ENCODE measurements around the gene TXLNG. TPM values are rescaled to one million over a fixed set of nuclear protein-coding genes. Genes with fewer than 3 reads are reported as not detected.

TXLNG gene
- total and polyA plus RNA-seq, 9 donors = 14.0 to 27.7 (median 20.2) TPM

DNA sequence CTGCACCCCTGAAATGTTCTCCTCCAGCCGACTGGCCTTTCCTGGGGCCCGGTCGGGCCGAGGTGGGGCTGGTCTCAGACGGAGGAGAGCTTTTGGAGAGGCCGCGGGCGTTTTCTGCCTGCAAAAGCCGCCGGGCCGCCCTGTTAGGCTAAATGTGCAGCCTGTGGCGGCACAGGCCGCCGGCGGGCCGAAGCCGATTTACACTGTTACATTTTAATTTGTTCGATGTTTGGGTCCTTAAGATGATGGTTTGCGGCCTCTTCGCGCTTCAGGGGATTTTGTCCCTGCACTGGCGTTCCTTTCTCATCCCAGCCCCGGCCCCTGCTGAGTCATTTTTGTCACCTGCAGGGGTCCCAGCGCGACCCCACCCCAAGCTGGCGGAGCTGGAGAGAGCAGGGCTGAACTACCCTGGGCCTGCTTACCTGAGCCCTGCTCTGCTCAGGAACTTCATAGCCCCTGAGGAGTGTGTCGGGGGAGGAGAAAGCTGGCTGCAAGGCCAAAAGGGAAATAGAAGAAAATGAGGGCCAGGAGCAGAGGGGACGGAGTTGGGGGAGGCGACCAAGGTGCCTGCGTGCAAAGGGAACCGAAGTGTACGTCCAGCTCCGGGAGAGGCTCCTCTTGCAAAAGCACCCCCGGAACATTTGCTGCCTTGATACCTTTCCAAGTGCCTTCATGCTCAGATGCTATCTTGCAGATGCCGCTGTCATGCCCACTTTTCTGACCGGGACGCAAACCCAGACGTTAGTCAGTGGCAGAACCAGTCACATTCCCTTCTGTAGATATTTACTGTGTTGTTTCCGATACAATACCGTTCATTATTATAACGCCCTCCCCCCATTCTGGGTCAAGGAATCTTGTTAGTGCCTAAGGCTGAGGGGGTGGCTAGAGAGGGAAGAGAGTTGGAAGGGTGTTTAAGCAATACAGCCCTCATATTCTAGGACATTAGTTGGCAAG, 84.9 kb downstream of the TXLNG start:
- 16 to 22% (median 21%) methylated on average over 40 to 41 of the region's 41 CpGs for WGBS, 3 donors
- Histone ChIP-seq H3K27me3 (no peaks in the 10 kb centered on the region), H3K36me3 (no peaks in the 10 kb centered on the region), H3K9me3 (no peaks in the 10 kb centered on the region), H3K27ac (peak overlapping the region; percentile 18 to 71), H3K4me1 (ENCODE audit: insufficient read depth) (peaks cover 8% of the 10 kb centered on the region), H3K4me3 (peak overlapping the region; percentile 60)
- intact Hi-C loops (cut with DNase I) = loop anchor here in 1 of 4 donors (10.0 kb wide), 1 partner anchor 504 kb away; the partner anchor contains the start of gene NHS
- peak in 3 of 5 donors; percentile 22 to 51 (median 26) for DNase-seq
- TF ChIP-seq POLR2A (IDR thresholded peaks at IDR 0.05) = no peak
- TF ChIP-seq, protein P1, sequence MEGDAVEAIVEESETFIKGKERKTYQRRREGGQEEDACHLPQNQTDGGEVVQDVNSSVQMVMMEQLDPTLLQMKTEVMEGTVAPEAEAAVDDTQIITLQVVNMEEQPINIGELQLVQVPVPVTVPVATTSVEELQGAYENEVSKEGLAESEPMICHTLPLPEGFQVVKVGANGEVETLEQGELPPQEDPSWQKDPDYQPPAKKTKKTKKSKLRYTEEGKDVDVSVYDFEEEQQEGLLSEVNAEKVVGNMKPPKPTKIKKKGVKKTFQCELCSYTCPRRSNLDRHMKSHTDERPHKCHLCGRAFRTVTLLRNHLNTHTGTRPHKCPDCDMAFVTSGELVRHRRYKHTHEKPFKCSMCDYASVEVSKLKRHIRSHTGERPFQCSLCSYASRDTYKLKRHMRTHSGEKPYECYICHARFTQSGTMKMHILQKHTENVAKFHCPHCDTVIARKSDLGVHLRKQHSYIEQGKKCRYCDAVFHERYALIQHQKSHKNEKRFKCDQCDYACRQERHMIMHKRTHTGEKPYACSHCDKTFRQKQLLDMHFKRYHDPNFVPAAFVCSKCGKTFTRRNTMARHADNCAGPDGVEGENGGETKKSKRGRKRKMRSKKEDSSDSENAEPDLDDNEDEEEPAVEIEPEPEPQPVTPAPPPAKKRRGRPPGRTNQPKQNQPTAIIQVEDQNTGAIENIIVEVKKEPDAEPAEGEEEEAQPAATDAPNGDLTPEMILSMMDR (IDR thresholded peaks at IDR 0.05) = no peak
- no peak for TF ChIP-seq EP300 (IDR thresholded peaks at IDR 0.05)

DNA sequence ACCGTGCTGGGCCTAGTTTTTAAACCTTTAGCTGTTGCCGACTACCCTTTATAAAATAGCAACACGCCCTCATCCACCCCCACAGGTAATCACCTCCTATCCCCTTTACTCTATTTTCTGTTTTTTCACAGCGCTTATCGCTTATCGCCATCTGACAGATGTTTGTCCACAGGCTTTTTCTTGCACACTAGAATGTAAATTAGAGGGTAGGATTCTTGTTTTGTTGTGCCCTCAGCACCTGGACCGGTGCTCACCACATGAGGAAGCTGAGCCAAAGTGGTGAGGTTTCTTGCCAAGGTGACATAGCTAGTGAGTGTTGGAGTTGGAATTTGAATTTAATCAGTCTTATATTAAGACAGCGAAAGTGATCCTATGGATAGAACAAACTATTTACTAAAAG, 86.8 kb downstream of the TXLNG start:
- H3K4me1 ChIP-seq (ENCODE audit: insufficient read depth) = peaks cover 6% of the 10 kb centered on the region
- no peak overlapping the region for H3K4me3 ChIP-seq
- intact Hi-C loops (cut with DNase I) = loop anchor here in 1 of 4 donors (10.0 kb wide), 1 partner anchor 502 kb away; the partner anchor contains the start of gene NHS
- TF ChIP-seq, protein P1 (IDR thresholded peaks at IDR 0.05) = no peak
- TF ChIP-seq EP300 (IDR thresholded peaks at IDR 0.05) (no peak), POLR2A (IDR thresholded peaks at IDR 0.05) (no peak)
- no peaks in the 10 kb centered on the region for H3K36me3 ChIP-seq
- no peaks in the 10 kb centered on the region for H3K27me3 ChIP-seq
- WGBS, 3 donors = 73 to 84% (median 80%) methylated on average over 8 of the region's 8 CpGs
- no peaks in the 10 kb centered on the region for H3K9me3 ChIP-seq
- no peak for DNase-seq
- H3K27ac ChIP-seq = no peak overlapping the region

DNA sequence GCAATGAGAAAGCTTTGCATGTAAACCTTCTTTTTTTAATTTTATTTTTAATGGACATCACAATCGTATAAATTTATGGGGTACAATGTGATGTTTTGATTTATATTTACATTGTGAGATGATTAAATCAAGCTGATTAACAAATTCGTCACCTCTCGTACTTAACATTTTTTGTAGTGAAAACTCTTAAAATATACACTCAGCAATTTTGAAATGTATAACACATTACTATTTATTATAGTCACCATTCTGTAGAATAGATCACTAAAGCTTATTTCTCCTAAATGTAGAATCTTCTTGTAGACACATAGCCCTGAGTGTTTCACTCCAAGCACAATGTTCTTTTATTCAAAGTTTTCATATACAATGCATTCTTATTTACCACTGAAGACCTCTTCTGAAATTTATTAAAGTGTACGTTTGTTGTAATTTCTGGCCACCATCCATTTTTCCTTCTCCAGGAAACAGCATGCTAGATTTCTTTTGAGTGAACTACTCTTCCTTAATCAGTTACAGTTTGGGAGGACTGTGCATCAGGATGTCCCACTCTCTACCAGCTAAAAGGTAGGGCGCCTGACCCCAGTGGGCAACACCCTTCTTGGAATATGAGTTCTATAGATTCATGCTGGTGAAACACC, 88.3 kb downstream of the TXLNG start:
- 73 to 78% (median 73%) methylated on average over 5 of the region's 5 CpGs for WGBS, 3 donors
- intact Hi-C loops (cut with DNase I) = loop anchor here in 1 of 4 donors (10.0 kb wide), 1 partner anchor 500 kb away; the partner anchor contains the start of gene NHS

DNA sequence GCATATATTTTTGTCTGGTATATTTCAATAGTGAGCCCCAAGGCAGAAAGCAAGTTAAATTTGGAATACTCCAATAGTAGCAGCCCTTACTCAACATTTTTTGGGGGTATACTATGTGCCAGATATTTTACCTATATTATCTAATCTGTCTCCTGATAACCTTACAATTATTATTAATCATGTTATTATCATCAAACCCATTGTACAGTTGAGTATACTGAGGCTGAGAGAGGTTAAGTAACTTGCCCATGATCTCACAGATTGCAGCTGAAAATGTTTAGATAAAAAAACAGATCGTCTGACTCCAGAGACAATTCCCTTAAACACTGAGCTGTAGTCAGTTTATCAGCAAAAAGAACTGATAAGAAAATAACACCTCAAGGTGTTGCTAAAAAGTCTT, 90.4 kb downstream of the TXLNG start:
- 47 to 53% (median 51%) methylated on average over 1 of the region's 1 CpG for whole genome bisulfite sequencing, 3 donors
- intact Hi-C loops (cut with DNase I) = loop anchor here in 1 of 4 donors (10.0 kb wide), 1 partner anchor 498 kb away; the partner anchor contains the start of gene NHS
- H3K27me3 ChIP-seq = no peaks in the 10 kb centered on the region

More for the DNA sequence above, 88.3 kb downstream of the TXLNG start:
- no peak overlapping the region for H3K27ac ChIP-seq
- TF ChIP-seq EP300 (IDR thresholded peaks at IDR 0.05) = no peak
- TF ChIP-seq, protein P1 (IDR thresholded peaks at IDR 0.05) = no peak
- no peak for TF ChIP-seq POLR2A (IDR thresholded peaks at IDR 0.05)
- no peak overlapping the region for H3K4me3 ChIP-seq
- no peak for DNase-seq
- no peaks in the 10 kb centered on the region for H3K27me3 ChIP-seq
- peaks cover 4% of the 10 kb centered on the region for H3K4me1 ChIP-seq (ENCODE audit: insufficient read depth)
- H3K9me3 ChIP-seq = no peaks in the 10 kb centered on the region
- H3K36me3 ChIP-seq = no peaks in the 10 kb centered on the region

More for the DNA sequence above, 90.4 kb downstream of the TXLNG start:
- Histone ChIP-seq H3K4me1 (ENCODE audit: insufficient read depth) (no peaks in the 10 kb centered on the region), H3K36me3 (no peaks in the 10 kb centered on the region), H3K27ac (no peak overlapping the region), H3K9me3 (no peaks in the 10 kb centered on the region), H3K4me3 (no peak overlapping the region)
- no peak for DNase-seq
- no peak for TF ChIP-seq EP300 (IDR thresholded peaks at IDR 0.05)
- TF ChIP-seq, protein P1 (IDR thresholded peaks at IDR 0.05) = no peak
- no peak for TF ChIP-seq POLR2A (IDR thresholded peaks at IDR 0.05)

All from ovary (tissue), 9 donors.